Loucy (cell line): ENCODE measurements around the gene CD74.

Source experiments
- H2AFZ ChIP-seq: fragments of 200-600 bp; sonication (generic); 2 replicates; pipeline ENCODE4 v1.6.0; 2016; ENCODE audit warnings: antibody characterized with exemption, mild to moderate bottlenecking, low read length, moderate library complexity
- H3F3A ChIP-seq: fragments of 200-600 bp; 2 replicates; pipeline ENCODE4 v1.6.0; 2016; ENCODE audit warnings: antibody characterized with exemption, low read depth, mild to moderate bottlenecking
- H3K27me3 ChIP-seq: fragments of 200-600 bp; sonication (generic); 2 replicates; pipeline ENCODE4 v1.6.1; 2014; ENCODE audit warnings: low read length, mild to moderate bottlenecking; ENCODE audit not compliant: insufficient read depth, poor library complexity, severe bottlenecking
- H3K36me3 ChIP-seq: fragments of 200-600 bp; sonication (generic); 2 replicates; pipeline ENCODE4 v1.6.1; 2016; ENCODE audit warnings: low read length; ENCODE audit not compliant: insufficient read depth
- H3K4me1 ChIP-seq: fragments of 200-600 bp; sonication (generic); 2 replicates; pipeline ENCODE4 v1.5.1; 2014; ENCODE audit warnings: low read length, mild to moderate bottlenecking; ENCODE audit not compliant: insufficient read depth, poor library complexity, severe bottlenecking
- H3K4me2 ChIP-seq: fragments of 200-600 bp; sonication (generic); 2 replicates; pipeline ENCODE4 v1.6.0; 2014; ENCODE audit warnings: antibody characterized with exemption, low read length, low read depth, mild to moderate bottlenecking; ENCODE audit not compliant: poor library complexity, severe bottlenecking
- H3K4me3 ChIP-seq: fragments of 200-600 bp; sonication (generic); 2 replicates; pipeline ENCODE4 v1.5.1; 2014; ENCODE audit warnings: low read length, mild to moderate bottlenecking, mixed read lengths; ENCODE audit not compliant: poor library complexity, severe bottlenecking
- H3K79me2 ChIP-seq: fragments of 200-600 bp; sonication (generic); 2 replicates; pipeline ENCODE4 v1.6.1; 2014; ENCODE audit warnings: low read length; ENCODE audit not compliant: insufficient read depth
- H3K9ac ChIP-seq: fragments of 200-600 bp; sonication (generic); 2 replicates; pipeline ENCODE4 v1.6.0; 2014; ENCODE audit warnings: mild to moderate bottlenecking, low read depth, low read length, moderate library complexity; ENCODE audit not compliant: poor library complexity, severe bottlenecking
- H3K9me2 ChIP-seq: fragments of 200-600 bp; sonication (generic); replicated peaks from 2 replicates; pipeline ENCODE4 v1.6.1; 2016; ENCODE audit warnings: low read depth, low read length, mixed read lengths
- H3K9me3 ChIP-seq: fragments of 200-600 bp; sonication (generic); 2 replicates; pipeline ENCODE4 v1.6.1; 2014; ENCODE audit warnings: mild to moderate bottlenecking, antibody characterized with exemption, low read length, low read depth; ENCODE audit not compliant: insufficient read depth
- H4K20me1 ChIP-seq: fragments of 200-600 bp; sonication (generic); 2 replicates; pipeline ENCODE4 v1.6.0; 2014; ENCODE audit warnings: antibody characterized with exemption, low read length, mild to moderate bottlenecking; ENCODE audit not compliant: insufficient read depth, poor library complexity, severe bottlenecking
- CTCF ChIP-seq: fragments of 200-600 bp; sonication (generic); conservative IDR thresholded peaks from 2 replicates; pipeline ENCODE4 v1.5.1; 2014; ENCODE audit warnings: mild to moderate bottlenecking, antibody characterized with exemption, low read length
- EZH2phosphoT487 ChIP-seq: fragments of 200-600 bp; IDR thresholded peaks from 2 replicates; pipeline ENCODE4 v1.6.1; 2018; ENCODE audit warnings: antibody characterized with exemption, mild to moderate bottlenecking, moderate library complexity, borderline replicate concordance

Gene CD74

GRCh38 chr5:150458802-150459557 lies 46.3 kb upstream of the CD74 start:
- Histone ChIP-seq H3K36me3 (no peaks in the 10 kb centered on the region), H3F3A (no peaks in the 10 kb centered on the region), H3K27me3 (no peaks in the 10 kb centered on the region), H3K9me2 (no peaks in the 10 kb centered on the region), H3K79me2 (no peaks in the 10 kb centered on the region), H3K4me2 (peak overlapping the region; percentile 43), H3K9me3 (no peaks in the 10 kb centered on the region), H3K9ac (peak overlapping the region; percentile 40), H4K20me1 (no peaks in the 10 kb centered on the region), H3K4me1 (peaks cover 51% of the 10 kb centered on the region), H2AFZ (peak overlapping the region; percentile 90), H3K4me3 (peak overlapping the region; percentile 50)
- TF ChIP-seq EZH2phosphoT487 (no peak), CTCF (peak; percentile 67)

- H3K36me3 ChIP-seq: no peaks in the 10 kb centered on the region
- H3K4me2 ChIP-seq: peak overlapping the region; percentile 68
- TF ChIP-seq EZH2phosphoT487 (no peak), CTCF (no peak)
- no peaks in the 10 kb centered on the region for H3K9me3 ChIP-seq
- no peaks in the 10 kb centered on the region for H3K79me2 ChIP-seq
- H3F3A ChIP-seq: no peaks in the 10 kb centered on the region
- H2AFZ ChIP-seq: peak overlapping the region; percentile 41; the same call in 1 of the 2 replicates
- H3K4me1 ChIP-seq: peaks cover 63% of the 10 kb centered on the region
- H4K20me1 ChIP-seq: no peaks in the 10 kb centered on the region
- peak overlapping the region; percentile 57 for H3K9ac ChIP-seq
- H3K9me2 ChIP-seq: no peaks in the 10 kb centered on the region
- H3K27me3 ChIP-seq: no peaks in the 10 kb centered on the region
- peak overlapping the region; percentile 60 for H3K4me3 ChIP-seq
These were observed 45.0 kb upstream of the CD74 start for GRCh38 chr5:150457562-150458240.

GRCh38 chr5:150457121-150457520 lies 44.4 kb upstream of the CD74 start:
- H3F3A ChIP-seq: no peaks in the 10 kb centered on the region
- H3K36me3 ChIP-seq: no peaks in the 10 kb centered on the region
- peak overlapping the region; percentile 68 for H3K4me2 ChIP-seq
- no peaks in the 10 kb centered on the region for H4K20me1 ChIP-seq
- peak overlapping the region; percentile 41; the same call in 1 of the 2 replicates for H2AFZ ChIP-seq
- no peaks in the 10 kb centered on the region for H3K79me2 ChIP-seq
- peaks cover 64% of the 10 kb centered on the region for H3K4me1 ChIP-seq
- TF ChIP-seq CTCF (no peak), EZH2phosphoT487 (no peak)
- no peaks in the 10 kb centered on the region for H3K27me3 ChIP-seq
- no peaks in the 10 kb centered on the region for H3K9me3 ChIP-seq
- peak overlapping the region; percentile 57 for H3K9ac ChIP-seq
- no peaks in the 10 kb centered on the region for H3K9me2 ChIP-seq
- peak overlapping the region; percentile 60 for H3K4me3 ChIP-seq
